Measurements from ENCODE around the gene PUS10.
A peak's percentile ranks its signal among the peaks of the same experiment; 100 is the strongest.
"Not testable (repeated sequence)": the region's sequence is repeated elsewhere in the genome, so short reads cannot be mapped to it uniquely, and the experiment has no call there.

The PUS10 gene, protein sequence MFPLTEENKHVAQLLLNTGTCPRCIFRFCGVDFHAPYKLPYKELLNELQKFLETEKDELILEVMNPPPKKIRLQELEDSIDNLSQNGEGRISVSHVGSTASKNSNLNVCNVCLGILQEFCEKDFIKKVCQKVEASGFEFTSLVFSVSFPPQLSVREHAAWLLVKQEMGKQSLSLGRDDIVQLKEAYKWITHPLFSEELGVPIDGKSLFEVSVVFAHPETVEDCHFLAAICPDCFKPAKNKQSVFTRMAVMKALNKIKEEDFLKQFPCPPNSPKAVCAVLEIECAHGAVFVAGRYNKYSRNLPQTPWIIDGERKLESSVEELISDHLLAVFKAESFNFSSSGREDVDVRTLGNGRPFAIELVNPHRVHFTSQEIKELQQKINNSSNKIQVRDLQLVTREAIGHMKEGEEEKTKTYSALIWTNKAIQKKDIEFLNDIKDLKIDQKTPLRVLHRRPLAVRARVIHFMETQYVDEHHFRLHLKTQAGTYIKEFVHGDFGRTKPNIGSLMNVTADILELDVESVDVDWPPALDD

DNA sequence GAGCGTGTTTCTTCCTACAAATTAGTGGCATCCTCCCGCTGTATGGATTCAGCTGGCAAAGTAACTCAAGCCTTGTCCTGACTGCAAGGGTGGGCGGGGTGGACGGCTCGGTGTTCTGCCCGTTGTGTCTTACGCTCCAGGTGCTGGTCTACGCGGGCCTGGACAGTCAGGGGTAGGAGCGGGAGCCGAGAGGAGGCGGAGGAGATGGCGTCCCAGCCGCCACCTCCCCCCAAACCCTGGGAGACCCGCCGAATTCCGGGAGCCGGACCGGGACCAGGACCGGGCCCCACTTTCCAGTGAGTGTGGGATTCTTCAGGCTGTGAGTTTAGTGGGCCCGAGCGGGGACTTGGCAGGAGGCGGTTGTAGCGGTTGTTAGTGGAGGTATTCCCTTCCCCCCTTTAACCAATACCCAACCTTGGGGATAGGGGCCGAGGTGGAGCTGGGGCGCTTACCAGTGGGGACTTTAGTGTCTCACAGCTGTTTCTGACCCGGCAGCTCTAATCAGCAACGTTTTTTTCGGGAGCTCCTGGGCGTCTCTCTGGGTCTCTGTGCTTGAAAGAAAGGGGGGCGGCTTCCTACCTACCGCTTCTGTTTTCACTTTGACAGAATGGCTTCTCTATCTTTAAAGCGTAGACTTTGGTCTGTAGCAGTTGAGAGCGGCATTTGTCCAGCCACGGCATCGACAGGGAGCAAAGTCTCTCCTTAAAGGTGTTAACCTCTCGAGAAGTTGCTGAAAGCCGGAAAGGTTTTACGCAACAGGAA, at the start of gene PUS10, which contains the start of gene PEX13:
Gene PUS10, minus strand, starts transcription at position 700 of the 762 bp plus-strand sequence. CDS start 6,365 bp downstream, outside the sequence.
Gene PEX13, plus strand, starts transcription at position 165 of the 762 bp plus-strand sequence. Its CDS starts 40 bp downstream, at position 205.
- peak; percentile 52 for DNase-seq

DNA sequence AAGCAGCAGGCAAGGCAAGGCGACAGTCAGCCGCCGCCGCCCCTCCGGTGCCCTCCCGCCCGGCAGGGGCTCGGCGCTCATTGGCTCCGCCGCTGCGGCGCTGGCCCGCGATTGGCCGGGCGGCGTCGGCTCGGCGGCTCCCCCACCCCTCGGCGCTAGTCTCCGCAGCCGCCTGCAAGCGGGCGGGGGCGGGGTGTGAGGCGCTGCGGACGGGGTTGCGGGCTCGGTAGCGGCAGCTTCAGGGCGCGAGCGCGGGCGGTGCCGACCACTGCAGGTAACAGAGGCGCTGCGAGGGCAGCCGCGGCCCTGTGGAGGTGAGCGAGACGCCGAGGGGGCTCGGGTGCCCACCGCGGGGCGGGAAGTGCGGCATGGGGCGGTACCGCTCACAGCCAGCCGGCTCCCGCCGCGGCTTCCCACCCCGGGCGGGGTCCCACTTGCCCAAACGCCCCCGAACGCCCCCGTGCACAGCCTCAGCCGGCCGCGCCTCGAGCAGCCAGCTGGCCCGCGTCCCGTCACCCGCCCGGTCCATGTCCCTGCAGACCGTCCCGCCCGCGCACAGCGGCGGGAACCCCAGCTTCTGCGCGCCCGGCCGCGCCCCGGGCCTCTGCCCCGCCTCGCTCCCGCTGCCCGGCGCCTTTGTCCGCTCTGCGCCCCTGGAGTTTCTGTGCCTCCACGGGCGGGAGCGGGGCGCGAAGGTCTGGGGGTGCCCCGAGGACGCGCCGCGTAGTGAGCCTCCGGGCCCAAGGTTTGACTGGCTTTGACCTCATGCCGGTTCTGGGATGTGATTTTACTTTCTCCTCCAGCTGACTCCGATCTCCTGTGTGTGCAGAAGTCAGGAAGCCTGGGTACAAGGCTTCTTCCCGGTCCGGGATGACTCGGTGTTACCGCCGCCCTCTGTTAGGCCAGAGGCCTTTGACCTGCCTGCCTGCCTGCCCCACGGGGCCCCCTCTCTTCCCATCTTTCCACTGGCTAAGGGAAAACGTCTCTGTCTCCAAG, 48.0 kb upstream of the PUS10 start, which contains the start of gene SANBR:
Gene SANBR, plus strand, starts transcription at position 158 of the 996 bp plus-strand sequence. CDS start 4,480 bp downstream, outside the sequence.
- DNase-seq, result peak; percentile 83

DNA sequence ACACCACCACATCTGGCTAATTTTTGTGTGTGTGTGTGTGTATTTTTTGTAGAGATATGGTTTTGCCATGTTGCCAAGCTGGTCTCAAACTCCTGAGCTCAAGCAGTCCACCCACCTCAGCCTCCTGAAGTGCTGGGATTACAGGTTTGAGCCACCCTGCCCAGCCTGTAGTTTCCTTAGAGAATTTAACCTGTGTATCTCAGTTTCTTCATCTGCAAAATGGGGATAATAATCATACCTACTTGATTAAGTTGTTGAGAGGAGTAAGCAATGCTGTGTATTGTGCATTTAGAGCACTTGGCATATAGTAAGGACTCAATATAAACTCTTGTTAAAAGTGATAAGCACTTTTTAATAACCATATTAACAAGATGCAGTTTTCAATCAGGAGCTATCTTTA, 41.3 kb upstream of the PUS10 start:
- no peak for DNase-seq

DNA sequence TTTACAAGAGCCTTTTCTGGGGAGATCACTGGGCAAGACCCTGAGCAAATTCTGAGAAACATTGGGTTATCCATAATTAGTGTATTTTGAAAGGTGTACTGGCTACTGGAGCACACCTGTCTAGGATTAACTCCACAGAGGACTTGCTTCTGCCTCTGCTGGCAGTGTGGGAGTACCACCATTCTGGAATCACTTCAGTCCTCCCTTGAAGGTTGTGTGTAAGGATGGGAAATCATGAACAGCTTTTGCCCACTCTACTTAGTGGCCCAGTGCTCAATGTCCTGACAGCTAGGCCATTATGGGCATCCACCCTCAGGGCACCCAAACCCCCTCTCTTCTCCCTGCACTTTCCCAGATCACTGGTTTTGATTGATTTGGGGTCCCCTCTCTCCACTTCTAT, 39.5 kb upstream of the PUS10 start:
- DNase-seq, result no peak

DNA sequence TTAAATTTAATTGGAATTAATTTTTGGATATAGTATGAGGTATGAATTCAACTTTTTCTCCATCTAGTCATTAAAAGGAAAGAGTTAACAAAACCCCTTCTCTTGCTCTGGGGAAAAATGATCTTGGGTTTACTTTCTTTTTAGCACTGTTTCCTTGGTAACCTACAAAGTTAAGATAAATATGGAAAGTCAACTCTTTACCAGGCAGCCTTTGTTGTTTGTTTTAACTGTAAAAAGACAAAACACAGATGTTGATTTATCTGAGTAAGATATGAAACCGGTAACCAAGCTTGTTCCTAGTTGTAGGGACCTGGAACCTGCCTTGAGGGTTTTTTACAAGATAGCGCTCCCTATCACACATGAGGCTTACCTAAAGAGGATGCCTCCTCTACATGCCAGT, 37.5 kb upstream of the PUS10 start:
- DNase-seq, result no peak

DNA sequence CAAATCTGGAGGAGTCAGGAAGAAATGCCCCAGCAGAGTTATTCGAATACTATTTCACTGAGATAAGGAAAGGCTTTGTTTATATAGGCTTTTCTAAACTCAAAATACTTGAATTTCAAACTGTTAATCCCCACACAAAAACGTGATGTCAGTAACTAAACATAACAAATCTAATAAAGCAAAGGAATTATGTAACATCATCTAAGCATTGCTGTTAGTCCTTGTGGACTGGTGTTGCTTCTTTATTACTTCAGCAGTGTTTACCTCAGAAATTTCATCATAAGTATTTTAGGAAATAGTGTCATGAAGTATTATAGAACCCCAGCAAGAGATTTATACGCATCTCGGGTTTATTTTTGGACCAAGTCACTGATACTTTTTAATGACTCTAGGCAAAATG, 27.9 kb upstream of the PUS10 start:
- DNase-seq, result no peak

DNA sequence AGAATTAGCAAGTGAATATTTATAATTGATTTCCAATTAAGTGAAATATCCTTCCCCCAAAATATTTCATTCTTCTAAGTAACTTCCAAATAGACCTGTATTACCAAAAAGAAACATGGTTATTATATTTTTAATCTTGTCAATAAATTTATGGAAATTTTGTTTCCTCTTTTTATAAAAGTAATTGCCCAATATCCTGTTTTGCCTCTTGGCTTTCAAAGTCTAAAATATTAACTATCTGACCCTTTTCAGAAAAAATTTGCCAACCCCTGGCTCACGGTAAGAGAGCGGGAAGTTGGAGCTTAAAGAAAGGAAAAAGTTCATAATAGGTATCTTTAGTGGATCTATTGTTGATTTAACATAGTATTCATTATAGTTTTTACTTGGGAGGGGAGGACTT, 27.2 kb upstream of the PUS10 start:
- DNase-seq, result no peak

DNA sequence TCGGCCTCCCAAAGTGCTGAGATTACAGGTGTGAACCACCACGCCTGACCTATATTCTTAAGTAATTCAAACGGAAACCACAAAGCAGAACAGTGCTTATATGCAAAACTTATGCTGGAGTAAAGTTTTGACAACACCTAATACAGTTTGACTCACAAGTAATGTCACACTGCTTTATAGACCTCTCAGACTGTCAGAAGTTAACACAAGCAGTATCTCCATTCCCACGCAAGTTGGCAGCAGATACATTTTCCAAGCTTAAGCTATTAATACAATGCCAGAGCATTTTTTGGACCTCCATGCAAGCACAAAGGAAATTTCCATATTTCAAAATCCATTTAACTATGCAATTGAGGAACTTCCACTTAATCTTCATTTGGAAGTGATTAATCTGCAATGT, 26.6 kb upstream of the PUS10 start:
- no peak for DNase-seq

DNA sequence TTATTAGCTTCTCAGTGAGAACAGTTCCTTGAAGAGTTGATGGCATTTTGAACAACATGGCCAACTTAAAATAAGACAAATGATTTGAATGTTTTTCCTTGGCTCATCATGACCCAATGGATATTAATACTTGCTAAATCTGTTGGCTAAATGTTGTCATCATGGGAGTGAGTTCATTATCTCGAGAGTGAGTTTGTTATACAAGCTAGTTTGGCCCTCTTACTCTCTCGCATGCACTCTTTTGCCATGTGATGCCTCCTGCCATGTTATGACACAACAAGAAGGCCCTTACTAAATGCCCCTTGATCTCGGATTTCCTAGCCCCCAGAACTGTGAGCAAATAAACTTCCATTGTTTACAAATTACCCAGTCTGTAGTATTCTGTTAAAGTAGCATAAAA, 24.8 kb upstream of the PUS10 start:
- DNase-seq, result no peak

DNA sequence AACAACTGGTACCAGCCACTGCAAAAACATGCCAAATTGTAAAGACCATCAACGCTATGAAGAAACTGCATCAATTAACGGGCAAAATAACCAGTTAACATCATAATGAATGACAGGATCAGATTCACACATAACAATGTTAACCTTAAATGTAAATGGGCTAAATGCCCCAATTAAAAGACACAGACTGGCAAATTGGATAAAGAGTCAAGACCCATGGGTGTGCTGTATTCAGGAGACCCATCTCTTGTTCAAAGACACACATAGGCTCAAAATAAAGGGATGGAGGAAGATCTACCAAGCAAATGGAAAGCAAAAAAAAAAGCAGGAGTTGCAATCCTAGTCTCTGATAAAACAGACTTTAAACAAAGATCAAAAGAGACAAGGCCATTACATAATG, 18.6 kb upstream of the PUS10 start:
- DNase-seq, result not testable (repeated sequence)

DNA sequence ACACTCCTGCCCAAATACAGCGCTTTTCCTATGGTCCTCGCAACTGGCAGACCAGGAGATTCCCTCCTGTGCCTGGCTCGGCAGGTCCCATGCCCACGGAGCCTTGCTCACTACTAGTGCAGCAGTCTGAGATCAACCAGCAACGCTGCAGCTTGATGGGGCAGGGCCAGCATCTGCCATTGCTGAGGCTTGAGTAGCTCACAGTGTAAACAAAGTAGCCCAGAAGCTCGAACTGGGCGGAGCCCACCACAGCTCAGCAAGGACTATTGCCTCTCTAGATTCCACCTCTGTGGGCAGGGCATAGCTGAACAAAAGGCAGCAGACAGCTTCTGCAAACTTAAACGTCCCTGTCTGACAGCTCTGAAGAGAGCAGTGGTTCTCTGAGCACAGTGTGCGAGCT, 16.5 kb upstream of the PUS10 start:
- DNase-seq, result not testable (repeated sequence)

DNA sequence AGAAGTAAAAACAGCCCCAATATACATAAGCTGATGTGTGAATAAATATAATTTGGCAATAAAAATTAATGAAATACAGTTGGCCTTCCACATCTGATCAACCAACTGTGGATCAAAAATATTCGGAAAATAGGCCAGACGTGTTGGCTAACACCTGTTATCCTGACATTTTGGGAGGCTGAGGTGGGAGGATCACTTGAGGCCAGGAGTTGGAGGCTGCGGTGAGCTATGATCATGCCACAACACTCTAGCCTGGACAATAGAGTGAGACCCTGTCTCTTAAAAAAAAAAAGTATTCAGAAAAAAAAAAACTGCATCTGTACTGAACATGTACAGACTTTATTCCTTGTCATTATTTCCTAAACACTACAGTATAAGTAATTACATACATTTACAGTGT, 11.5 kb upstream of the PUS10 start:
- DNase-seq, result no peak

DNA sequence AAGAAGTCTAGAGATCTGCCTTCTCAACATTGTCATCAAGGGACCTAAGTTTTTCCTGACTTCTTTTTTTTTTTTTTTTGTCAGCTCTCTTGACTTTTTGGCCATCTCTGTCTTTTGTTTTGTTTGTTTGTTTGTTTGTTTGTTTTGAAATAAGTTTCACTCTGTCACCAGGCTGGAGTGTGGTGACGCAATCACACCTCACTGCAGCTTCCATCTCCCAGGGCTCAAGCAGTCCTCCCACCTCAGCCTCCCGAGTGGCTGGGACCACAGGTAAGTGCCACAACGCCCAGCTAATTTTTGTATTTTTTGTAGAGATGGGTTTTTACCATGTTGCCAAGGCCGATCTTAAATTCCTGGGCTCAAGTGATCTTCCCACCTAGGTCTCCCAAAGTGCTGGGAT, 5.6 kb upstream of the PUS10 start:
- DNase-seq, result no peak

DNA sequence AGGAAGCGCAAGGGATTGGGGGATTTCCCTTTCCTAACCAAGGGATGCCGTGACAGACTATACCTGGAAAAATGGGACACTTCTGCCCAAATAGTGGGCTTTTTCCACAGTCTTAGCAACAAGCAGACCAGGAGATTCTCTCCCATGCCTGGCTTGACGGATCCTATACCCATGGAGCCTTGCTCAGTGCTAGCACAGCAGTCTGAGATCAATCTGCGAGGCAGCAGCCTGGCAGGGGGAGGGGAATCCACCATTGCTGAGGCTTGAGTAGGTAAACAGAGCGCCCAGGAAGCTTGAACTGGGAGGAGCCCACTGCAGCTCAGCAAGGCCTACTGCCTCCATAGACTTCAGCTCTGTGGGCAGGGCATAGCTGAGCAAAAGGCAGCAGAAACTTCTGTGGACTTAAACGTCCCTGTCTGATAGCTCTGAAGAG, 3.2 kb upstream of the PUS10 start:
- no peak for DNase-seq

DNA sequence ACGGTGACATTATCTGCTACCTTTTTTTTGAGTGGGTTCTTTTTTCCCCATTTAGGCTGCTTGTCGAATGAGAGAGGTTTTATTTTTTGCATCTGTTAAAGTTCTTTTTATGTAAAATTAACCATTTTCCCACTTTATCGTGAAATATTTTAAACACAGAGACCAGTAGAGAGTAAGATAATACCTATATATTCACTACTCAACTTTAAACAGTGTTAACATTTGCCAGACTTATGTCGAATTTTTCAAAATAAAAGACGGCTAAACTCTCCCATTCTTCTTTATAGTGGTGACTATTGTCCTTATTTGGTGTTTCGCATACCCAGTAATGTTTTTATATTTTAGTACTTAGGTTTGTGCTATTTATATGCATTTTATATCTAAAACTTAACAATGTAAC, 743 bp upstream of the PUS10 start:
- DNase-seq, result no peak

DNA sequence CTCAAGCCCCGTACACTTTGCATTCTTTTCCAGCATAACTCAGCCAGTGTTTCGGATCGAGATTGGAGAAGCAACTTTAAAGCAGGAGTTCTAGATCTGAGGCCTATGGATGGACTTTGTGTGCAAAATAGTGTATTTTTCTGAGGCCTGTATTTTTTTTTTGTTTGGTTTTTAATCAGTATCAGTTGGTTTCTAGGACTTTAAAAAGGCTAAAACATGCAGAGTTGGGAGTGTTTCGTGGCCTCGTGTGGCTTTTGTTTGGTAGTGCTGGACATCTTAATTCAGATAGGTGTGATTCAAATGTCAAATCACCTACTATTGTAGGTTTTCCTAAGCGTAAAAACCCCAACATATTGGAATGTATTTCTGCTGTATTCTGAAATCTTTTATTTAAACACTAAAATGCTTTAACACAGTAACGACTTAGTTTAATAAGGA, 282 bp upstream of the PUS10 start:
- no peak for DNase-seq

DNA sequence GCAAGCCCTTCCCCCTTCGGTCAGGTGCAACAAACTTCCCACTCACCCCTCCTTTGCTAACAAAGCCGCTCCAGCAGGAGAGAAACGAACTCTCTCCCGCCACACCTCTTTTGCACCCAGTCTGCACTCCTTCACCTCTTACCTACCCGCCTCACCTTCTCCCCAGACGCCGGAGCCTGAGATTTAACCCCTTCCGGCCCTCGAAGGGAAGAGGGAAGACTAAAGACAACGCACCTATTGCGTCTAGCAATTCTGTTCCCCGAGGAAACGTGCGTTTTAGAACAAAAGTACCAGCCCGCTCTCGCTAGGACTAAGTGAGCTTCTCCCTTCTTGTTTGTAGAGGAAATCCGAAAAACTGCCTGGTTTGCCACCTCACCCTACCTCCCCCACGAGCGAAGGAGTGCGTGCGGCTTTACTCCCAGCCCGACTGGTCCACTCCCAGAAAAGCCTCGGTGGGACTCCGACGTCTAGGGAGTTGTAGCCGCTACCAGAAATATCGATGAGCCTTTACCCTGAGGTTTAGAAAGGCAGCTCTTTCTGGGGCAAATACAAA, 976 bp downstream of the PUS10 start:
- DNase-seq, result peak; percentile 52

DNA sequence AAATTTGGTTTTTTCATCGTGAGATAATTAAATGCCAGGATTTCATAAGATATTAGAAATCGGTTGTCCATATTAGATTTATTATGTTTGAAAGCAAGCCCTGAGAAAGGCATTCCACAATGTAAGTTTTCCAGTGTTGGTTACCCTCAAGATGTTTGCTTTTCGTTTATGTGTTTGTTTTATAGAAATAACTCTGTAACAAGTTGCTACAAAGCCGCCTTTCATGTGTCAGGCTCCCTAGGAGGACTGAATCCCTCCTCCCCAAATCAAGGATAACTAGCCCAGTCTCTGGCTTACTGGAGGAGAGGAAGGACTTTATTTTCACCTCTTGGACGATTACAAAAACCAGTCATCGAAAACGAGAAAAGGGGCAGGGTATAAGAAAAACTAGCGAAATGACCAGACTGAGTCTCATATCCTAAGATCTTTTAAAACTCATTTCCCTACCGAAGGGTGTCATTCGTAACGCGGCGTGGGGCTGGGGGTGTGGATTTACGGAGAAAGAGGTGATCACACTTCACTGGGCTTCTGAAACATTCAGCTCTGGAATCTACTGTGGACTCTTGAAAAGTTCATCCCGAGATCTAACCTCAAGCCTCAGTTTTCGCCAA, 1.6 kb downstream of the PUS10 start:
- no peak for DNase-seq

DNA sequence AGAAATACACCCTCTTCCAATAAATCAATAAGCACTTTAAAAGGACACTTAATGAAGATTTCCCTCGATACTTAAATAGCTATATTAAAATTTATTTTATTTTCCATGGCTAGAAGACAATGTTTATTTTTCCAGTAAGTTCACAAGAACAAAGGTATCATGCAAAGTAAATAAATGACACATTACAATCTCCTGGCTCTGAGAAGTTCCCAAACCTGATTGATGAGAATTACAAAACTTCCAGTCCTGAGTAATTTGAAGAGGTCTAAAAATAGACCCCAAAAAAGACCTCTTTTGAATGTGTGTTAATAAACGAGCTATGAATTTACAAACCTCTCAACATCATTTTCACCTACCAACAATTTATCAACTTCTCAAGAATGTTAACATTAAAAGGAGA, 2.1 kb downstream of the PUS10 start:
- no peak for DNase-seq

DNA sequence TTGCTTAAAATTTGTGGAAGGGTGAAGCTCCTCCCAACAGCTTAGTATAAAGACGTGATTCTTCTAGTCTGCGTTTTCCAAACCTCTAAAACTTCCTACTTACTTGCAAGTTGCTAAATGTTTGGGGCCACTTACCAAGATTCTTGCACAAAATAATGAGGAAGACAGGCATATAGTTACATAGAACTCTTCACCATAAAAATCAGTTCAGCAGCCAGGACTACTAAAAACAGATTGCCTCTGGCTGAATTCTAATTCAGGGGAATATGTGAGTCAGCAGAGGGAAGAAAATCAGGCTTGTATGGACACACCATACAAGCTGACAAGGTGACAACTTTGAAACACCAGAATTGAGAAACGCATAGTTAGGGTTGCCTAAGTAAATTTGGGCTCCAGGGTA, 3.3 kb downstream of the PUS10 start:
- no peak for DNase-seq

DNA sequence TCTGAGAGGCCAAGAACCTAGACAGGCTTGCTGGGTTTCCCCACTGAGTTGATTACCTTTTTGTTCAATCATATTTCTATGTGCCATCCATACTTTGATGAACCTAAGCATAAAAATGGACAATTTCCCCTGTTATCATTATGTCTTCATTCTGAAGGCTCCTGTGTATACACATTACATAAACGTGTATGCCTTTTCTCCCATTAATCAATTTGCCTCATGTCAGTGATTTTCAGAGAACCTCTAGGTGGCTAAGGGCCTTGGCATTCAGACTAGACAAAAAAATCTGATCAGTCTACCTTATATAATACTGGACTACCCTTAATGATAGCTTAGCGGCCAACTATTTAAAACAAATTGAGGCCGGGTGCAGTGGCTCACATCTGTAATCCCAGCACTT, 4.7 kb downstream of the PUS10 start:
- DNase-seq, result no peak

DNA sequence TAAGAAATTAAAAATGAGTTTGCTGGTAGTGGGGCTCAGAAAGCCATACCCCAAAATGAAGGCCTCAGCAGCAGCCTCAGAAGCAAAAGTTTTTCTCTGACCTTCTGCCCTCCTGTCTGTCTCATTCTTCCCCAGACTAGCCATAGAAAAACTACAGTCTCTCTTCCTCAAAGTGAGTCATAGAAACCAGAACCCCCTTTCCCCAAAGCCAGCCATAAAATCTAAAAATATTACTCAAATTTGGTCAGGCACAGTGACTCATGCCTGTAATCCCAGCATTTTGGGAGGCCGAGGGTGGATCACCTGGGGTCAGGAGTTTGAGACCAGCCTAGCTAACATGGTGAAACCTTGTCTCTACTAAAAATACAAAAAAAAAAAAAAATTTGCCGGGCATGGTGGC, 5.8 kb downstream of the PUS10 start:
- peak; percentile 29 for DNase-seq
